Fibroblast of lung (primary cell): ENCODE measurements around the gene TFDP2.

ENCODE experiments used
- CTCF ChIP-seq, 2 donors: IDR thresholded peaks in 1 of 2; conservative IDR thresholded peaks in 1 of 2; 1 replicate in 1 of 2; 2 replicates in 1 of 2; pipeline ENCODE4 v1.5.1; 2011 to 2012; ENCODE audit warnings: low read length in 2 of 2, control low read depth in 1 of 2, inconsistent platforms in 1 of 2, low read depth in 1 of 2, mild to moderate bottlenecking in 1 of 2
- EZH2 ChIP-seq: IDR thresholded peaks from 2 replicates; pipeline ENCODE4 v1.5.1; 2012; ENCODE audit warnings: low read length, control low read depth, mild to moderate bottlenecking; ENCODE audit errors: missing control alignments

- TF ChIP-seq CTCF (conservative IDR thresholded peaks at IDR 0.05 in 1 of 2, IDR thresholded peaks at IDR 0.05 in 1 of 2; ENCODE audit: low read depth in 1 of 2, low read length in 2 of 2) (no peak), EZH2 (no peak)
Observed at GRCh38 chr3:142053244-142053643, 96.1 kb downstream of the TFDP2 start.
